WI38 (cell line): Measurements from ENCODE around the gene TNFAIP8L3.

Experiments used
- H3K4me3 ChIP-seq: 2 replicates; pipeline ENCODE4 v1.5.1; 2011; ENCODE audit warnings: low read depth, mild to moderate bottlenecking, control low read depth, low read length
- TF ChIP-seq, protein P1 (sequence below): IDR thresholded peaks from 2 replicates; pipeline ENCODE4 v1.5.1; 2012; ENCODE audit warnings: low read depth, mild to moderate bottlenecking, control low read depth, low read length

The TNFAIP8L3 gene

DNA sequence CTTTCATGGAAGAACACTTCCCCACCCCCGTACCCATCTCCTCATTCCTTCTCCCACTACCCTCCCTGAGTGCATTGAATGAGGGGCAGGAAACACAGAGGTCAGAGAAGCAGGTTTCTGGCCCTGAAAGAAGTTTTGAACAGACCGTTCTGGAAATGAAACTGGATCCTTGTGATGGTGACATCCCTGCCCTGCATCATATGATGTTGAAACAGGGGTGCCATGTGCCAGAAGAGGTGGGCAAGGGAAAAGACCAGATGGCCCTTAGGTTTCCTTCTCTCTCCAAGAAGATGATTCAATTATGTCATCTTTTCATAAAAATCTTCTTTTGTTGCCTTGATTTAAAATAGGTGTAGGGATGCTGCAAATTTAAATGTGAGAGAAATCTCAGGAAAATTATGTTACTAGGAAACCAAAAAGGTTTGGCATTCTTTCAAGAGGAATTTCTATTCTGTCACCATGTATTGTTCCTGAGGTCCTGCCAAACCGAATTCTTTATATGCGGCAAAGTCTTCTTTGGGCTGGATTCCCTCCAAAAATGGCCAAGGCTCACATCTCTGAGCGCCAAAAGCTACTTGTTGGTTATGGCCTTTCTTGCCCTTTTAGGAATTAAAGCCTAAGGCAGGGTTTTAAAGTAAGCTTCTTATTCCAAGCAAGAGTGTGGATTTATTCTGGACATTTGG lies 19.9 kb upstream of the TNFAIP8L3 start:
- TF ChIP-seq, protein P1, sequence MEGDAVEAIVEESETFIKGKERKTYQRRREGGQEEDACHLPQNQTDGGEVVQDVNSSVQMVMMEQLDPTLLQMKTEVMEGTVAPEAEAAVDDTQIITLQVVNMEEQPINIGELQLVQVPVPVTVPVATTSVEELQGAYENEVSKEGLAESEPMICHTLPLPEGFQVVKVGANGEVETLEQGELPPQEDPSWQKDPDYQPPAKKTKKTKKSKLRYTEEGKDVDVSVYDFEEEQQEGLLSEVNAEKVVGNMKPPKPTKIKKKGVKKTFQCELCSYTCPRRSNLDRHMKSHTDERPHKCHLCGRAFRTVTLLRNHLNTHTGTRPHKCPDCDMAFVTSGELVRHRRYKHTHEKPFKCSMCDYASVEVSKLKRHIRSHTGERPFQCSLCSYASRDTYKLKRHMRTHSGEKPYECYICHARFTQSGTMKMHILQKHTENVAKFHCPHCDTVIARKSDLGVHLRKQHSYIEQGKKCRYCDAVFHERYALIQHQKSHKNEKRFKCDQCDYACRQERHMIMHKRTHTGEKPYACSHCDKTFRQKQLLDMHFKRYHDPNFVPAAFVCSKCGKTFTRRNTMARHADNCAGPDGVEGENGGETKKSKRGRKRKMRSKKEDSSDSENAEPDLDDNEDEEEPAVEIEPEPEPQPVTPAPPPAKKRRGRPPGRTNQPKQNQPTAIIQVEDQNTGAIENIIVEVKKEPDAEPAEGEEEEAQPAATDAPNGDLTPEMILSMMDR: no peak
- H3K4me3 ChIP-seq: no peak overlapping the region

GRCh38 chr15:51112078-51112477 lies 17.4 kb upstream of the TNFAIP8L3 start:
- no peak overlapping the region for H3K4me3 ChIP-seq
- TF ChIP-seq, protein P1: no peak

GRCh38 chr15:51111061-51111460 lies 16.4 kb upstream of the TNFAIP8L3 start:
- TF ChIP-seq, protein P1: no peak
- no peak overlapping the region for H3K4me3 ChIP-seq

GRCh38 chr15:51110171-51110570 lies 15.5 kb upstream of the TNFAIP8L3 start:
- TF ChIP-seq, protein P1: no peak
- no peak overlapping the region for H3K4me3 ChIP-seq

DNA sequence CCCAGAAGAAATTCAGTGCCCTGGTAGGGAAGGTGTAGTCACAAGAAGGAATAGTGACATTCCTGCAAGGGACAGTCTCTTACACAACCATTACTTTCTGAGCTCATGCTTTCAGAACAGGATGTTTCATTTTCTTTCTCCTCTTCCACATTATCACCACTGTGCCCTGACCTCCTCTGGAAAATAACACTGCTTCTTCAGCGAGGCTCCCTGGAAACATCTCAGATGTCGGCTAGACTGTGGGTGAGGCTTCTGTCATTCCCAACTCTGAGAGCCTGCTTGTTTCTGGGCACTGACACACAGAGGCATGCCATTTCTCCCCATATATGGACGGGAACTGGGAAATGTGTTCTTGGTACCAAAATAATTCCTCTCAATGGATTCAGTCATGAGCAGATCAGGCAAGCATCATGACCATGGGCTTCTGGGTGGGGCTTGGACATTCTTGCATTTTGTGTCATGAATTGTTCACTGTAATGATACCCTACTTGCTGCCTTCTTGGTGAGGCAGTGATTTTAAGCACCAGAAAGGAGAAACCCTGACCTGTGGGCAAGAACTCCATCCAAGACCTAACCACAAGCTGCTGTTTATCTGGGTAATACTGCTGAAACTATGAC lies 14.3 kb upstream of the TNFAIP8L3 start:
- TF ChIP-seq, protein P1: no peak
- no peak overlapping the region for H3K4me3 ChIP-seq

DNA sequence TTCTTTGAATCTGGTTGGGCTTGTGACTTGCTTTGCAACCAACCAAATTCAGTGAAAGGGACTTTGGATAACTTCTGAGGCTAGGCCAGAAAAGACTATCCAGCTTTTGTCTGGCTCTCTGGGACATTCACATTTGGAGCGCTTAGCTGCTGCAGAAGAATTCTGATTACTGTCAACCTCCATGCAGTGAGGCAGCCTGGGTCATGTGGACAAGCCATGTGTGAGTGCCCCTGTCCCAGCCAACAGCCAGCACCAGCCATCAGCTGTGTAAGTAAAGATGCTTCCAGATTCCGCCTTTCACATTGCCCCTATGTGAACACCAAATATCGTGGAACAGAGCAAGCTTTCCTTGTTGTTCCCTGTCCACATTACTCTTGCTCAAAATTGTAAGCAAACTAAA lies 12.9 kb upstream of the TNFAIP8L3 start:
- H3K4me3 ChIP-seq: no peak overlapping the region
- TF ChIP-seq, protein P1: no peak

DNA sequence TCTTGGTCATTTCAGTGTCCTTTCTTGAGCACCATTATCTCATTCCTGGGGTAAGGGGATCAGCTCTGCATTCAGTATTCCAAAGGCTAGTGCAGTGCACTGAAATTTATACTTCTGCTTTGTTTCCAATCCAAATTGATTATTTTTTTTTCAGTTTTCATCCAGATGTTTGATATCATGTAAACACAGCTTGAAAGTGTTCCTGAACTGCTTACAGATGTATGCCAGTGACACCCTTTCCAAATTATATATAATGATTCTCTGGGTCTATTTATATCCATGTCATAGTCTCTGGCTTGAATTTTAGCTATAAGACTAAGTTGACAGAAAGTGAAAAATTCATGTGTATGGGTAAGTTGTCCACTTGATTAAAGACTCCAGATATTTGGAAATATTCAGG lies 11.8 kb upstream of the TNFAIP8L3 start:
- H3K4me3 ChIP-seq: no peak overlapping the region
- TF ChIP-seq, protein P1: no peak
